IPS-20b (cell line): ENCODE results near the gene ZNF174.

Experiments used
- H3K27ac ChIP-seq: one replicate; pipeline ENCODE4 v1.5.1; 2013; ENCODE audit warnings: low read length
- H3K27me3 ChIP-seq: 2 replicates; pipeline ENCODE4 v1.6.1; 2013; ENCODE audit warnings: mild to moderate bottlenecking, low read length, inconsistent platforms; ENCODE audit not compliant: insufficient read depth
- H3K36me3 ChIP-seq: 2 replicates; pipeline ENCODE4 v1.6.1; 2013; ENCODE audit warnings: low read depth, mild to moderate bottlenecking, inconsistent platforms, low read length, moderate library complexity; ENCODE audit not compliant: insufficient read depth
- H3K4me1 ChIP-seq: 2 replicates; pipeline ENCODE4 v1.6.1; 2013; ENCODE audit warnings: mild to moderate bottlenecking, control low read depth, inconsistent platforms, low read length, moderate library complexity; ENCODE audit not compliant: insufficient read depth
- H3K4me3 ChIP-seq: 2 replicates; pipeline ENCODE4 v1.5.1; 2013; ENCODE audit warnings: mild to moderate bottlenecking, low read length, inconsistent platforms
- H3K9ac ChIP-seq: 2 replicates; pipeline ENCODE4 v1.6.1; 2013; ENCODE audit warnings: low read depth, mild to moderate bottlenecking, inconsistent platforms, low read length, moderate library complexity
- H3K9me3 ChIP-seq: 2 replicates; pipeline ENCODE4 v1.6.1; 2013; ENCODE audit warnings: mild to moderate bottlenecking, low read depth, low read length, inconsistent platforms; ENCODE audit not compliant: insufficient read depth

Gene ZNF174

DNA sequence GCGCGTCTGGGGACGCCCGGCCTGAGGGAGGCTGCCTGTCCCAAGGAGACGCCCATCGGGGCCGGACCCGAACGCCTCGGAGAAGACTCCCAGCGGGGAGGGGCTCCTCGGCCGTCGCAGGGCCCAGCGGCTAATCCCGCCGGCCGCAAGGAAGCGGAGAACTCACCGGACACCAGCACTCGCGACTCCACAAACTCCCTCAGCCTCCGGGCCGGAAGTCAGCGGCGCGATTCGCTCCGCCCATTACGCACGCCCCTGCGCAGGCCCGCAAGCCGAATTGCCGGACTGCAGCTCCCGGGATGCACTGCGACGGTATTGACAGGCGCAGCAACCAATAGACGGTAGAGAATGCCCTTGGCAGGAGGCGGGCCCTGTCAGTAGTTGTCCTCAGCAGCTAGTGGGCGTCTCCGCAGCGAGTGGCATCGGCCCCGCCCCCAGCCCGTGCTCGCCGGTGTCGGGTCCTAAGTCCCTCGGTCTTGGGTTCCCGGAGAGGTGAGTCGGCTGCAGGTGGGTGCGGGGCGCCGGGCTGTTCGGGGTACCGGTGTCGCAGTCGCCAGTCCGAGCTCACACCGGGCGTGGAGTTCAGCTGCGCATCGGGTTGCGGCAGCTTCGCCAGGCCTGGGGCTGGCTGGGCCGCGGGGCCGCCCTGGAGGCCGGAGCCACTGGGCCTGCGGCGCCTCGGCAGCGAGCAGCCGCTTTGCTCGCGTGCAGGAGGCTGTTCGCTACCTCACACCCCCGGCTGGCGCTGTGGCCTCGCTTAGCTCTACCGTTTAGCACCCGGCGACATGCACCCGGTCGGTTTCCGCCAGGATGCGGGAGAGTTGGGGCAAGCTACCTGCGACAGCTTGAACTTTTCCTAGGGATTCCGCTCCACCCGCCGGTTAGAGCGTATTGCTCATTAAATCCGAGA lies at the start of gene ZNF174, which contains the start of gene ZSCAN32:
Gene ZNF174 (plus strand): TSS at position 437 of the 910 bp plus-strand sequence. CDS start 790 bp downstream, outside the sequence.
Gene ZSCAN32 (minus strand): TSS at position 226 of the 910 bp plus-strand sequence. CDS start 3,447 bp downstream, outside the sequence.
- Histone ChIP-seq H3K36me3 (peaks cover 51% of the 10 kb centered on the region), H3K27ac (no peak within 1 kb of the TSS)

DNA sequence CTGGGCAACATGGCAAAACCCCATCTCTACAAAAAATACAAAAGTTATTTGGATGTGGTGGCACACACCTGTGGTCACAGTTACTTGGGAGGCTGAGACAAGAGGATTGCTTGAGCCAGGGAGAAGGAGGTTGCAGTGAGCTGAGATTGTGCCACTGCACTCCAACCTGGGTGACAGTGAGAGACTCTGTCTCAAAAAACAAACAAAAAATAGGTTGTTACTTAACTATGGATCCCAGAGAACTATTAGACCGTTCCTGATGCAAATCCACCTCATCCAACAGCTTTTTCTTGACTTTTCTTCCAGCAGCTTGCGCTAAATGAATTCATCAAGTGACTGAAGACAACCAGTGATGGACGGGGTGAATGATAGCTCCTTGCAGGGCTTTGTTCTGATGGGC lies 45.4 kb upstream of the ZNF174 start, which contains the start of gene OR2C1:
Gene OR2C1 (plus strand): TSS at position 301 of the 400 bp plus-strand sequence. CDS start 52 bp downstream, at position 353.
- Histone ChIP-seq H3K9ac (no peak within 1 kb of the TSS), H3K4me3 (no peak within 1 kb of the TSS), H3K9me3 (peaks cover 39% of the 10 kb centered on the region), H3K27ac (no peak within 1 kb of the TSS), H3K4me1 (no peaks in the 10 kb centered on the region), H3K36me3 (no peaks in the 10 kb centered on the region), H3K27me3 (no peaks in the 10 kb centered on the region)

More for the DNA sequence above, at the start of gene ZNF174, which contains the start of gene ZSCAN32:
- Histone ChIP-seq H3K9ac (peak within 1 kb of the TSS; percentile 86), H3K9me3 (peaks cover 26% of the 10 kb centered on the region; the same call in 1 of the 2 replicates), H3K4me1 (no peaks in the 10 kb centered on the region), H3K27me3 (no peaks in the 10 kb centered on the region), H3K4me3 (peak within 1 kb of the TSS; percentile 84)

DNA sequence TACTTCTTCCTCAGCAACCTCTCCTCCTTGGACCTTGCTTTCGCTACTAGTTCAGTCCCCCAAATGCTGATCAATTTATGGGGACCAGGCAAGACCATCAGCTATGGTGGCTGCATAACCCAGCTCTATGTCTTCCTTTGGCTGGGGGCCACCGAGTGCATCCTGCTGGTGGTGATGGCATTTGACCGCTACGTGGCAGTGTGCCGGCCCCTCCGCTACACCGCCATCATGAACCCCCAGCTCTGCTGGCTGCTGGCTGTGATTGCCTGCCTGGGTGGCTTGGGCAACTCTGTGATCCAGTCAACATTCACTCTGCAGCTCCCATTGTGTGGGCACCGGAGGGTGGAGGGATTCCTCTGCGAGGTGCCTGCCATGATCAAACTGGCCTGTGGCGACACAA lies 44.9 kb upstream of the ZNF174 start:
- H3K36me3 ChIP-seq = no peaks in the 10 kb centered on the region
- H3K4me1 ChIP-seq = no peaks in the 10 kb centered on the region
- peaks cover 39% of the 10 kb centered on the region for H3K9me3 ChIP-seq
- H3K4me3 ChIP-seq = no peak overlapping the region
- H3K27me3 ChIP-seq = no peaks in the 10 kb centered on the region
- H3K9ac ChIP-seq = no peak overlapping the region
- H3K27ac ChIP-seq = no peak overlapping the region

DNA sequence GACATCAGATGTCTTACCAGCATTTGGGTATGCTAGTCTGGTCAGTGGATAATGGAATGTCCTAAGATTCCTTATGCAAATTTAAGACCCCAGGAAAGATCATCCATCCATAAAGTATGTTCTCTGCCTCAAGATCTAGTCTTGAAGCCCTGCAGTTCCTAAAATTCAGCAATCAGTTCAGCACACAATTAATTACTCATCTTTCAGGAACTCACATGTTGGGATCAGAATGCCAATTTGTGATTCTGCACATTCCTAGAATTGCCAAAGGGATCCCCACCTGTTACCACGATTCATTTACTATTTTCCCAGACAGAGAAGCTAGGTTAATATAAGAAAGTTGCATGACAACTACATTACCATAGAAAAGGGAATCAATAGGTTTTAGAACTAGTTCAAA lies 42.1 kb upstream of the ZNF174 start:
- H3K27ac ChIP-seq = no peak overlapping the region
- H3K9me3 ChIP-seq = peaks cover 48% of the 10 kb centered on the region
- H3K36me3 ChIP-seq = no peaks in the 10 kb centered on the region
- no peaks in the 10 kb centered on the region for H3K27me3 ChIP-seq
- H3K9ac ChIP-seq = no peak overlapping the region
- no peaks in the 10 kb centered on the region for H3K4me1 ChIP-seq
- H3K4me3 ChIP-seq = no peak overlapping the region

DNA sequence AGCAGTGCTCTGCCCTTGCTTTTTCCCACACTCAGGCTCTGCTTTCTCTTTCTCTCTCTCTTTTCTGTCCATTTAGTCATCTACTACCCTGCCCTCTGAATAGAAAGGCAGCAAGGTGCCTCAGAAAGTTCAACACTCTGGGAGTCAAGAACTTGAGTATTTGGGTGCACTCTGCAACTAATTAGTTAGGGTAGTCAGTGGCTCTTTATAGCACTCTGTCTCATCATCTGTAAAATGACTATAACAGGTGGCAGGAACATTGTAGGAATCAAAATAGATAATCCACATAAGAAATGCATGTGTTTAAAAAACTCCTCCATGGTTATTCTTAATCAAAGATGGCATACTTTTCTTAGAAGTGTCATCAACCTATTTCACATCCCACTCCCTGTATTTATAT lies 38.1 kb upstream of the ZNF174 start:
- Histone ChIP-seq H3K4me3 (no peak overlapping the region), H3K4me1 (no peaks in the 10 kb centered on the region), H3K9me3 (peaks cover 32% of the 10 kb centered on the region; the same call in 1 of the 2 replicates), H3K27me3 (no peaks in the 10 kb centered on the region), H3K27ac (no peak overlapping the region), H3K9ac (no peak overlapping the region), H3K36me3 (no peaks in the 10 kb centered on the region)

DNA sequence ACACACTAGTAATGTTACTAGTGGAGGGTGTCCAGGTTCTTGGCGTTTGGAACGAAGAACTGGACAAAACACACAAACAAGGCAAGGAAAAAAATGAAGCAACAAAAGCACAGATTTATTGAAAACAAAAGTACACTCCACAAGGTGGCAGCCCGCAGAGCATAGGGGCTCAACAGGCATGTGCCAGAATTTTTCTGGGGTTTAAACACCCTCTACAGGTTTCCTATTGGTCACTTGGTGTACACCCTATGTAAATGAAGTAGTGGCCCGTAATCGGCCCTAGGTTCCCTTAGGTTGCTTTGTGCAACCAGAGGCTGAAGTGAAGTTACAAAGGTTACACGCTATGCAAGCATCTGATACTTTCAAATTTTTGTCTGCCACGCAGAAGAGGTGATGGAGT lies 37.2 kb upstream of the ZNF174 start:
- Histone ChIP-seq H3K4me3 (no peak overlapping the region), H3K9ac (no peak overlapping the region), H3K27me3 (no peaks in the 10 kb centered on the region), H3K4me1 (no peaks in the 10 kb centered on the region), H3K36me3 (no peaks in the 10 kb centered on the region), H3K9me3 (peaks cover 32% of the 10 kb centered on the region; the same call in 1 of the 2 replicates), H3K27ac (no peak overlapping the region)

DNA sequence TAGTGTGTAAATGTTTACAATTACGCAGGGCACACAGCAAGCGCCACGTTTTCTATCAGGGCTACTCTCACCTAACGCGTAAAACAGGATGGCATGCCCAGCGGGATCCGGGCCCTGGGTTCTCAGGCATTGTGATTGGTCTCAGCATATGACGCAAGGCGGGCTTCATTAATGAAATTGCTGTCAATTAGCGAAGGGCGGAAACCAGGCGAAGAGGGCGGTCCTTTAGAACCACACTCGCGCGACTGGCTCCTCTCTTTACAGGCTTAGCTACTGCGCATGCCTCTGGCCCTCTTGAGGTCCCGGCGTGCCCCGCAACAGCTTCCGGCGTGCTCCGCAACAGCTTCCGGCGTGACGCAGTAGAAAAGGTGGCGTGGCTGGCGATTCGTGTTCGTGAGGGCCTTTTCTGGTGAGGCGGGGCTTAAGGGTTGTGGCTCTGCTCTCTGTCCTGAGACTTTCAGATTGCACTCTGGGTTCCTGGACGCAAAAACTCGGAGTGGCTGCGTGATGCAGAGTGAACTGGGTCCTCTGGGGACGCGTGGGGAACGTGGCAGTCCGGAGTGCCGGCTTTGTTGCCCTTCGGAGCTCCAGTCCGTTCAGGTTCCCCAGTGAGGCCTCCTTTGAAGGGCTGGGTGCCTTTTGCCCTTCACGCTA lies 36.1 kb upstream of the ZNF174 start:
- Histone ChIP-seq H3K9me3 (peaks cover 29% of the 10 kb centered on the region), H3K4me1 (no peaks in the 10 kb centered on the region), H3K27me3 (no peaks in the 10 kb centered on the region), H3K27ac (no peak overlapping the region), H3K36me3 (no peaks in the 10 kb centered on the region), H3K4me3 (no peak overlapping the region), H3K9ac (no peak overlapping the region)

DNA sequence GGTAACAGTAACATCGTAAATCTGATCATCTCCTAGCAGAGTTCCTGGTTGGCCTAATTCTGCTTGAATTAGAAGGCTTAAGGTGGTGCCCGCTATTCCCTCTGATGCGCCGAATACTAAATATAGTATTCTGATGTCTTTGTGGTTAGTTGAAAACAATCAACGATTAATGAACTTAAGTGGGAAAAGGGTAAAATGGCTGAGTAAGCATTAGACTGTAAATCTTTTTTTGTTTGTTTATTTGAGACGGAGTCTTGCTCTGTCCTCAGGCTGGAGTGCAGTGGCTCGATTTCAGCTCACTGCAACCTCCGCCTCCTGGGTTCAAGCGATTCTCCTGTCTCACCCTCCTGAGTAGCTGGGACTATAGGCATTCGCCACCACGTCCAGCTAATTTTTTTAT lies 31.9 kb upstream of the ZNF174 start:
- H3K9ac ChIP-seq = no peak overlapping the region
- H3K27me3 ChIP-seq = no peaks in the 10 kb centered on the region
- H3K4me3 ChIP-seq = no peak overlapping the region
- H3K27ac ChIP-seq = no peak overlapping the region
- peaks cover 25% of the 10 kb centered on the region for H3K9me3 ChIP-seq
- H3K36me3 ChIP-seq = no peaks in the 10 kb centered on the region
- H3K4me1 ChIP-seq = no peaks in the 10 kb centered on the region

DNA sequence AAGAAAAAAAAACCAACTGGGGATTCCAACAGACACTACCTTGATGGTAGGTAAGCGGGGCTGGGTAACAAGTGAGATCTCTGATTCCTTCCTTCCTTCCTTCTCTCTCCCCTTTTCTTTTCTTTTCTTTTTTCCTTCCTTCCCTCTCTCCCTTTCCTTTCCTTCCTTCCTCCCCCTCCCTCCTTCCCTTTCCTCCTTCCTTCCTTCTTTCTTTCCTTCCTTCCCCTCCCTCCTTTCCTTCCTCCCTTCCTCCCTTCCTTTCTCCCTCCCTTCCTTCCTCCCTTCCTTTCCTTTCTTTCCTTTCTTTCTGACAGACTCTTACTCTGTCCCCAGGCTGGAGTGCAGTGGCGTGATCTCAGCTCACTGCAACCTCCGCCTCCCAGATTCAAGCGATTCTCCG lies 25.3 kb upstream of the ZNF174 start:
- H3K9me3 ChIP-seq = peaks cover 71% of the 10 kb centered on the region
- H3K4me1 ChIP-seq = no peaks in the 10 kb centered on the region
- H3K27me3 ChIP-seq = no peaks in the 10 kb centered on the region
- no peak overlapping the region for H3K9ac ChIP-seq
- H3K27ac ChIP-seq = no peak overlapping the region
- H3K4me3 ChIP-seq = no peak overlapping the region
- H3K36me3 ChIP-seq = no peaks in the 10 kb centered on the region

DNA sequence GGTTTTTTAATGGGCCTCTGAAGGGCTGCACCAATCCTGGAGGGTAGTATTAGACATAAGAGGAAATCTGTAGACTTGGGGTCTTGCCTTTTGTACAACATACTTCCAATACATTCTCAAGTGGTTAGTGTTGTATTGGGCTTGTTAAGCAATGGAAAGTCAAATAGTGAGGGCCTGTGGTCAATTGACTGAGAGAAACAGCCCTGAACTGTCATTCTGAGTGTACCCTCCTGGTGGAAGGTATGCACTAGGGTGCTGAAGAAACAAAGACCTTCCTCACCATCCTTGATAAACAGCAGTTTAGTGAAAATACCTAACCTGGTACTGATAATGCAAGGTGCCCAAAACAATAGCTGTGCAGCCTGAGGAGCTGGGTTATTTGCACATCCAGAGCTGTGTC lies 23.1 kb upstream of the ZNF174 start:
- Histone ChIP-seq H3K4me3 (no peak overlapping the region), H3K27me3 (no peaks in the 10 kb centered on the region), H3K9ac (no peak overlapping the region), H3K4me1 (no peaks in the 10 kb centered on the region), H3K9me3 (peaks cover 90% of the 10 kb centered on the region), H3K27ac (no peak overlapping the region), H3K36me3 (peaks cover 15% of the 10 kb centered on the region)

DNA sequence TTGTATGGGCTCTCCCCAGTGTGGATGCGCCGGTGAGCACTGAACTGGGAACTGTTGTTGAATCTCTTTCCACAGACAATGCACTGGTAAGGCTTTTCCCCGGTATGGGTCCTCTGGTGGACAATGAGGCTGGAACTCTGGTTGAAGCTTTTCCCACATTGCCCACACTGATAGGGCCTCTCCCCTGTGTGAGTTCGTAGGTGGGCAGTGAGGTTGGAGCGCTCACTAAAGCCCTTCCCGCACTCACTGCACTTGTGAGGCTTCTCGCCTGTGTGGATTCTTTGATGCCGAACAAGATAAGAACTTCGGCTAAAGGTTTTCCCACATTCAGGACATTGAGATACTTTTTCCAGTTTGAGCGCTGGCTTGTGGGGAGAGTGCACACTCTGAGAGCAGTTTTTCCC lies 18.0 kb upstream of the ZNF174 start:
- H3K9me3 ChIP-seq = peaks cover 82% of the 10 kb centered on the region
- peak overlapping the region; percentile 29; the same call in 1 of the 2 replicates for H3K4me3 ChIP-seq
- H3K9ac ChIP-seq = no peak overlapping the region
- H3K27me3 ChIP-seq = no peaks in the 10 kb centered on the region
- H3K4me1 ChIP-seq = no peaks in the 10 kb centered on the region
- H3K36me3 ChIP-seq = peaks cover 50% of the 10 kb centered on the region
- no peak overlapping the region for H3K27ac ChIP-seq
